CD4-positive, alpha-beta T cell treated with Interleukin-12 subunit alpha and Interleukin-12 subunit beta, for 1 hour (primary cell): ENCODE results near the gene PCDHA8.
A peak's percentile ranks its signal among the peaks of the same experiment; 100 is the strongest.
"Not testable (repeated sequence)": the region's sequence is repeated elsewhere in the genome, so short reads cannot be mapped to it uniquely, and the experiment has no call there.

Experiments used
- DNase-seq: peaks from one replicate; pipeline ENCODE4 v3.0.0-alpha.2; 2020

PCDHA8 gene, protein sequence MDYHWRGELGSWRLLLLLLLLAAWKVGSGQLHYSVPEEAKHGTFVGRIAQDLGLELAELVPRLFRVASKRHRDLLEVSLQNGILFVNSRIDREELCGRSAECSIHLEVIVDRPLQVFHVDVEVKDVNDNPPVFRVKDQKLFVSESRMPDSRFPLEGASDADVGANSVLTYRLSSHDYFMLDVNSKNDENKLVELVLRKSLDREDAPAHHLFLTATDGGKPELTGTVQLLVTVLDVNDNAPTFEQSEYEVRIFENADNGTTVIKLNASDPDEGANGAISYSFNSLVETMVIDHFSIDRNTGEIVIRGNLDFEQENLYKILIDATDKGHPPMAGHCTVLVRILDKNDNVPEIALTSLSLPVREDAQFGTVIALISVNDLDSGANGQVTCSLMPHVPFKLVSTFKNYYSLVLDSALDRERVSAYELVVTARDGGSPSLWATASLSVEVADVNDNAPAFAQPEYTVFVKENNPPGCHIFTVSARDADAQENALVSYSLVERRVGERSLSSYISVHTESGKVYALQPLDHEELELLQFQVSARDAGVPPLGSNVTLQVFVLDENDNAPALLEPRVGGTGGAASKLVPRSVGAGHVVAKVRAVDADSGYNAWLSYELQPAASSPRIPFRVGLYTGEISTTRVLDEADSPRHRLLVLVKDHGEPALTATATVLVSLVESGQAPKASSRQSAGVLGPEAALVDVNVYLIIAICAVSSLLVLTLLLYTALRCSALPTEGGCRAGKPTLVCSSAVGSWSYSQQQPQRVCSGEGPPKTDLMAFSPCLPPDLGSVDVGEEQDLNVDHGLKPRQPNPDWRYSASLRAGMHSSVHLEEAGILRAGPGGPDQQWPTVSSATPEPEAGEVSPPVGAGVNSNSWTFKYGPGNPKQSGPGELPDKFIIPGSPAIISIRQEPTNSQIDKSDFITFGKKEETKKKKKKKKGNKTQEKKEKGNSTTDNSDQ

DNA sequence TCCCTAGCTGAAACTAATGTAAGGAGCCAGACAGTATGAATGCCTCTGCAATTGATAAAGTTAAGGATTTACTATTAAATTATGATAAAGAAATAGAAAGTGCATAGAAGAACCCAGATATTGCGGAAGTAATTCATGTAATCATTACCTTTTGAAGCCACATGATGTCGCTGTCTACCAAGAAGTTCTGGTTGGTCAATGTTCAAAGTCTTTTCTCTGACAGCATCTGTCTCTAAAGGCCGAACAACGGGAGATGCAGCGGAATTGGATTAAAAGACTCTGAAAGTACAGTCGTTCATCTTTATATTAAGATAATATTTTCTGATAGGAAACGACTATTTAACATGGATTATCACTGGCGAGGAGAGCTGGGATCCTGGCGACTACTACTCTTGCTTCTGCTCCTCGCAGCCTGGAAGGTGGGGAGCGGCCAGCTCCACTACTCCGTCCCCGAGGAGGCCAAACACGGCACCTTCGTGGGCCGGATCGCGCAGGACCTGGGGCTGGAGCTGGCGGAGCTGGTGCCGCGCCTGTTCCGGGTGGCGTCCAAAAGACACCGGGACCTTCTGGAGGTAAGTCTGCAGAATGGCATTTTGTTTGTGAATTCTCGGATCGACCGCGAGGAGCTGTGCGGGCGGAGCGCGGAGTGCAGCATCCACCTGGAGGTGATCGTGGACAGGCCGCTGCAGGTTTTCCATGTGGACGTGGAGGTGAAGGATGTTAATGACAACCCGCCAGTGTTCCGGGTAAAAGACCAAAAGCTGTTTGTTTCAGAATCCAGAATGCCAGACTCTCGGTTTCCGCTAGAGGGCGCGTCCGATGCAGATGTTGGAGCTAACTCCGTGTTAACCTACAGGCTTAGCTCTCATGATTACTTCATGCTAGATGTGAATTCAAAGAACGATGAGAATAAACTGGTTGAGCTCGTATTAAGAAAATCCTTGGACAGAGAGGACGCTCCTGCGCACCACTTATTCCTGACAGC is at the start of gene PCDHA8:
TSS of gene PCDHA8 (plus strand) at position 210 of the 985 bp plus-strand sequence. CDS start at position 345, 135 bp downstream.
- DNase-seq = peak; percentile 6

DNA sequence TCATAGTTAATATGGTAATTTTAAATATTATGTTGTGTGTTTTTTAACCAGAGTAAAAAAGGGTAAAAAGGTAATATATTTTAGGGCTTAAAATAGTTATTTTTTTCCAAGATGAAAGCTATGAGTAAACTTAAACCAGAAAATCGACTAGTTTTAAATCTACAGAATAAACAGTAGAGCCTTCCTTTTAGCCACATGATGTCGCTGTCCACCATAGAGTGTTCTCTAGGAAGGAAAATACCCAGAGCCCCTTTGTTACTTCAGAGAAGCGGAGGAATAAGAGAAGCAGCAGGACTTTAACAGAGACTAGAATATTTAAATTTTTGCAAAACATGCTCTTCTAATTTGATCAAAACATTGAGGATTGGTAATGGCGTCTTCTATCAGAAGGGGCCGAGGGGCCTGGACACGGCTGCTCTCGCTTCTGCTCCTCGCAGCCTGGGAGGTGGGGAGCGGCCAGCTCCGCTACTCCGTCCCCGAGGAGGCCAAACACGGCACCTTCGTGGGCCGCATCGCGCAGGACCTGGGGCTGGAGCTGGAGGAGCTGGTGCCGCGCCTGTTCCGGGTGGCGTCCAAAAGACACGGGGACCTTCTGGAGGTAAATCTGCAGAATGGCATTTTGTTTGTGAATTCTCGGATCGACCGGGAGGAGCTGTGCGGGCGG is 46.3 kb upstream of the PCDHA8 start, which contains the start of gene PCDHA2:
TSS of gene PCDHA2 (plus strand) at position 258 of the 664 bp plus-strand sequence.
- no peak for DNase-seq

DNA sequence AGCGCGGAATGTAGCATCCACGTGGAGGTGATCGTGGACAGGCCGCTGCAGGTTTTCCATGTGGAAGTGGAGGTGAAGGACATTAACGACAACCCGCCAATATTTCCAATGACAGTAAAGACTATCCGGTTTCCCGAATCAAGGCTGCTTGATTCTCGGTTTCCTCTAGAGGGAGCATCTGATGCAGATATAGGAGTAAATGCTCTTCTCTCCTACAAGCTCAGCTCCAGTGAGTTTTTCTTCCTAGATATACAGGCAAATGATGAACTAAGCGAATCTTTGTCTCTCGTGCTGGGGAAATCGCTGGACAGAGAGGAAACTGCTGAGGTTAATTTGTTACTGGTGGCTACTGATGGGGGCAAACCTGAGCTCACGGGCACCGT is 45.7 kb upstream of the PCDHA8 start:
- no peak for DNase-seq

DNA sequence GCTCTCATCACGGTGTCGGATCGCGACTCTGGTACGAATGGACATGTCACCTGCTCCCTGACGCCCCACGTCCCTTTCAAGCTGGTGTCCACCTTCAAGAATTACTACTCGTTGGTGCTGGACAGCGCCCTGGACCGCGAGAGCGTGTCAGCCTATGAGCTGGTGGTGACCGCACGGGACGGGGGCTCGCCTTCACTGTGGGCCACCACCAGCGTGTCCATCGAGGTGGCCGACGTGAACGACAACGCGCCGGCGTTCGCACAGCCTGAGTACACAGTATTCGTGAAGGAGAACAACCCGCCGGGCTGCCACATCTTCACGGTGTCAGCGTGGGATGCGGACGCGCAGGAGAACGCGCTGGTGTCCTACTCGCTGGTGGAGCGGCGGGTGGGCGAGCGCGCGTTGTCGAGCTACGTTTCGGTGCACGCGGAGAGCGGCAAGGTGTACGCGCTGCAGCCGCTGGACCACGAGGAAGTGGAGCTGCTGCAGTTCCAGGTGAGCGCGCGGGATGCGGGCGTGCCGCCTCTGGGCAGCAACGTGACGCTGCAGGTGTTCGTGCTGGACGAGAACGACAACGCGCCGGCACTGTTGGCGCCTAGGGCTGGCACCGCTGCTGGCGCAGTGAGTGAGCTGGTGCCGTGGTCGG is 44.8 kb upstream of the PCDHA8 start:
- not testable (repeated sequence) for DNase-seq

DNA sequence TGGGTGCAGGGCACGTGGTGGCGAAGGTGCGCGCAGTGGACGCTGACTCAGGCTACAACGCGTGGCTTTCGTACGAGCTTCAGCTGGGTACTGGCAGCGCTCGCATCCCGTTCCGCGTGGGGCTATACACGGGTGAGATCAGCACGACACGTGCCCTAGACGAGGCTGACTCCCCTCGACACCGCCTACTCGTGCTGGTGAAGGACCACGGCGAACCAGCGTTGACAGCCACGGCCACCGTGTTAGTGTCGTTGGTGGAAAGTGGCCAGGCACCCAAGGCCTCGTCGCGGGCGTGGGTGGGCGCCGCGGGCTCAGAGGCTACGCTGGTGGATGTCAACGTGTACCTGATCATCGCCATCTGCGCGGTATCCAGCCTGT is 44.3 kb upstream of the PCDHA8 start:
- no peak for DNase-seq

DNA sequence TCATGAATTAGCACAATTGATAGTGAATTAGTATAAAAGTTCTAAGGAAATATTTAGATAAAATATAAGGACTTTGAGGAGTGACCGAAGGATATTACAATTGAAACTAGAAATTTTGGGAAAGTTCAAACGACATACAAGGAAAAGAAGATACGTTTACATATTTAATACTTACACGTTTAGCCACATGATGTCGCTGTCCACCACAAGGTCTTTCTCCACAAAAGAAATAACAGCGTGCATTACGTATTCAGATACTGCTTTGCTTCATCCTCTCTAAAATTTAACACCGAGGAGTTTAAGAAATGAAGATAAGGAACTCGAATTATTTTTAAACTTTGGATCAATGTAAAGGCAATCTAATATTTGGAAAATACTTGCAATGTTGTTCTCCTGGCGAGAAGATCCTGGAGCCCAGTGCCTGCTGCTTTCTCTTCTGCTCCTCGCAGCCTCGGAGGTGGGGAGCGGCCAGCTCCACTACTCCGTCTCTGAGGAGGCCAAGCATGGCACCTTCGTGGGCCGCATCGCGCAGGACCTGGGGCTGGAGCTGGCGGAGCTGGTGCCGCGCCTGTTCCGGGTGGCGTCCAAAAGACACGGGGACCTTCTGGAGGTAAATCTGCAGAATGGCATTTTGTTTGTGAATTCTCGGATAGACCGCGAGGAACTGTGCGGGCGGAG is 40.0 kb upstream of the PCDHA8 start, which contains the start of gene PCDHA3:
TSS of gene PCDHA3 (plus strand) at position 242 of the 678 bp plus-strand sequence.
- DNase-seq = no peak

DNA sequence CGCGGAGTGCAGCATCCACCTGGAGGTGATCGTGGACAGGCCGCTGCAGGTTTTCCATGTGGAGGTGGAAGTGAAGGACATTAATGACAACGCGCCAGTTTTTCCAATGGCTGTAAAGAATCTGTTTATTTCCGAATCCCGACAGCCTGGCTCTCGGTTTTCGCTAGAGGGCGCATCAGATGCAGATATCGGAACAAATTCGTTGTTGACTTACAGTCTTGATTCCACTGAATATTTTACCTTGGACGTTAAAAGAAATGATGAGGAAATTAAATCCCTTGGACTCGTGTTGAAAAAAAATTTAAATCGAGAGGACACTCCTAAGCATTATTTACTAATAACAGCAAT is 39.5 kb upstream of the PCDHA8 start:
- no peak for DNase-seq

DNA sequence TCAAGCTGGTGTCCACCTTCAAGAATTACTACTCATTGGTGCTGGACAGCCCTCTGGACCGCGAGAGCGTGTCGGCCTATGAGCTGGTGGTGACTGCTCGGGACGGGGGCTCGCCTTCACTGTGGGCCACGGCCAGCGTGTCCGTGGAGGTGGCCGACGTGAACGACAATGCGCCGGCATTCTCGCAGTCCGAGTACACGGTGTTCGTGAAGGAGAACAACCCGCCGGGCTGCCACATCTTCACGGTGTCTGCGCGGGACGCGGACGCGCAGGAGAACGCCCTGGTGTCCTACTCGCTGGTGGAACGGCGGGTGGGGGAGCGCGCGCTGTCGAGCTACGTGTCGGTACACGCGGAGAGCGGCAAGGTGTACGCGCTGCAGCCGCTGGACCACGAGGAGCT is 38.6 kb upstream of the PCDHA8 start:
- not testable (repeated sequence) for DNase-seq

DNA sequence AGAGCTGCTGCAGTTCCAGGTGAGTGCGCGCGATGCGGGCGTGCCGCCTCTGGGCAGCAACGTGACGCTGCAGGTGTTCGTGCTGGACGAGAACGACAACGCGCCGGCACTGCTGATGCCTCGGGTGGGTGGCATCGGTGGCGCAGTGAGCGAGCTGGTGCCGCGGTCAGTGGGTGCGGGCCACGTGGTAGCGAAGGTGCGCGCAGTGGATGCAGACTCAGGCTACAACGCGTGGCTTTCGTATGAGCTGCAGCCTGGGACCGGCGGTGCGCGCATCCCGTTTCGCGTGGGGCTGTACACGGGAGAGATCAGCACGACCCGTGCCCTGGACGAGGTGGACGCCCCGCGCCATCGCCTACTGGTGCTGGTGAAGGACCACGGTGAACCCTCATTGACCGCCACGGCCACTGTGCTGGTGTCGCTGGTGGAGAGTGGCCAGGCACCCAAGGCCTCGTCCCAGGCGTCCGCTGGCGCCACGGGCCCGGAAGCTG is 38.2 kb upstream of the PCDHA8 start:
- DNase-seq = no peak

DNA sequence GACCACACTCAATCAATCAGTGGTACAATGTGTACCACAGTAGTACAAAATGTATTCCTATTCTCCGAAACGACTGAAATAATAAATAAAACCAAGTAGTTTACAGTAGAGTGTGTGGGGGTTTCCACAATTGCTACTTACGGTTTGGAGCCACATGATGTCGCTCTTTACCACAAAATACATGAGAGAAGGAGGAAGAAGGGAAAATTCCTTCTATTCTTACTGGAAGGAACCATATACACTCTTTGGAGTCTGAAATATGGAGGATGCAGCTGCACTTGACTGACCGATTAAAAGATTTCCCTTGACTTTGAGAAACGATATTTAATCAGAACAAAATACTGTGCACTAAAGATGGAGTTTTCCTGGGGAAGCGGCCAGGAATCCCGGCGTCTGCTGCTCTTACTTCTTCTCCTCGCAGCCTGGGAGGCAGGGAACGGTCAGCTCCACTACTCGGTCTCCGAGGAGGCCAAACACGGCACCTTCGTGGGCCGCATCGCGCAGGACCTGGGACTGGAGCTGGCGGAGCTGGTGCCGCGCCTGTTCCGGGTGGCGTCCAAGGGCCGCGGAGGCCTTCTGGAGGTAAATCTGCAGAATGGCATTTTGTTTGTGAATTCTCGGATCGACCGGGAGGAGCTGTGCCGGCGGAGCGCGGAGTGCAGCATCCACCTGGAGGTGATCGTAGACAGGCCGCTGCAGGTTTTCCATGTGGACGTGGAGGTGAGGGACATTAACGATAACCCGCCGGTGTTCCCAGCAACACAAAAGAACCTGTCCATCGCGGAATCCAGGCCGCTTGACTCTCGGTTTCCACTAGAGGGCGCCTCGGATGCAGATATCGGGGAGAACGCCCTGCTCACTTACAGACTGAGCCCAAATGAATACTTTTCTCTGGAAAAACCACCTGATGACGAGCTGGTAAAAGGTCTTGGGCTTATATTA is 33.9 kb upstream of the PCDHA8 start, which contains the start of gene PCDHA4:
TSS of gene PCDHA4 (plus strand) at position 235 of the 942 bp plus-strand sequence.
- DNase-seq = no peak

DNA sequence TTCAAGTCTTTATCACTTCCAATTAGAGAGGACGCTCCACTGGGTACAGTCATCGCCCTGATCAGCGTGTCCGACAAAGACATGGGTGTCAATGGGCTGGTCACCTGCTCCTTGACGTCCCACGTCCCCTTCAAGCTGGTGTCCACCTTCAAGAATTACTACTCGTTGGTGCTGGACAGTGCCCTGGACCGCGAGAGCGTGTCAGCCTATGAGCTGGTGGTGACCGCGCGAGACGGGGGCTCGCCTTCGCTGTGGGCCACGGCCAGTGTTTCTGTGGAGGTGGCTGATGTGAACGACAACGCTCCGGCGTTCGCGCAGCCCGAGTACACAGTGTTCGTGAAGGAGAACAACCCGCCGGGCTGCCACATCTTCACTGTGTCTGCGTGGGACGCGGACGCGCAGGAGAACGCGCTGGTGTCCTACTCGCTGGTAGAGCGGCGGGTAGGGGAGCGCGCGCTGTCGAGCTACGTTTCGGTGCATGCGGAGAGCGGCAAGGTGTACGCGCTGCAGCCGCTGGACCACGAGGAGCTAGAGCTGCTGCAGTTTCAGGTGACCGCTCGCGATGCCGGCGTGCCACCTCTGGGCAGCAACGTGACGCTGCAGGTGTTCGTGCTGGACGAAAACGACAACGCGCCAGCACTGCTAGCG is 32.6 kb upstream of the PCDHA8 start:
- not testable (repeated sequence) for DNase-seq

DNA sequence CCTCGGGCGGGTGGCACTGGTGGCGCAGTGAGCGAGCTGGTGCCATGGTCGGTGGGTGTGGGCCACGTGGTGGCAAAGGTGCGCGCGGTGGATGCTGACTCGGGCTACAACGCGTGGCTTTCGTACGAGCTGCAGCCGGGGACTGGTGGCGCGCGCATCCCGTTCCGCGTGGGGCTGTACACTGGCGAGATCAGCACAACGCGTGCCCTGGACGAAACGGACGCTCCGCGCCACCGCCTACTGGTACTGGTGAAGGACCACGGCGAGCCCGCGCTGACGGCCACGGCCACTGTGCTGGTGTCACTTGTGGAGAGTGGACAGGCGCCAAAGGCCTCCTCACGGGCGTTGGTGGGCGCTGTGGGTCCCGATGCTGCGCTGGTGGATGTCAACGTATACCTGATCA is 32.1 kb upstream of the PCDHA8 start:
- DNase-seq = no peak

DNA sequence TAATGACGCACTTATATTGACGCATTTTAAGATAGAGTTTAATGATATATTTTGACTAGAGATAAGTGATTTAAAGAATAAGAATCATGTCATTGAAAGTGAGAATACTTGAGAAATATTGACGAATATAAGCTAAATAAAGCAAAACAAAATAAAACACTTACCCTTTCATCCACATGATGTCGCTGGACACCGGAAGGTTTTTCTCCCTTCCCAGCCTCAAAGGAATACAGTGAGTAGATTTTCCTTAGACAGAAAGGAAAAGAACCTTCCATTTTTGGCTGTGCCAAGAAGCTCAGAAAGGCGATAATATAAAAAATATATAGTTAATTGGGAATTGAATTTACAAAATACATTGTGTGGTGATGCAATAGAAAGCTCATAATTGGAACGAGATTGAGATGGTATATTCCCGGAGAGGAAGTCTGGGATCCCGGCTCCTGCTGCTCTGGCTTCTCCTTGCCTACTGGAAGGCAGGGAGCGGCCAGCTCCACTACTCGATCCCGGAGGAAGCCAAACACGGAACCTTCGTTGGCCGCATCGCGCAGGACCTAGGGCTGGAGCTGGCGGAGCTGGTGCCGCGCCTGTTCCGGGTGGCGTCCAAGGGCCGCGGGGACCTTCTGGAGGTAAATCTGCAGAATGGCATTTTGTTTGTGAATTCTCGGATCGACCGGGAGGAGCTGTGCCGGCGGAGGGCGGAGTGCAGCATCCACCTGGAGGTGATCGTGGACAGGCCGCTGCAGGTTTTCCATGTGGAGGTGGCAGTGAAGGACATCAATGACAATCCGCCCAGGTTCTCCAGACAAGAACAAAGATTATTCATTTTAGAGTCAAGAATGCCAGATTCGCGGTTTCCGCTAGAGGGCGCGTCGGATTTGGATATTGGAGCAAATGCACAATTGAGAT is 19.4 kb upstream of the PCDHA8 start, which contains the start of gene PCDHA5:
TSS of gene PCDHA5 (plus strand) at position 239 of the 906 bp plus-strand sequence.
- DNase-seq = no peak

DNA sequence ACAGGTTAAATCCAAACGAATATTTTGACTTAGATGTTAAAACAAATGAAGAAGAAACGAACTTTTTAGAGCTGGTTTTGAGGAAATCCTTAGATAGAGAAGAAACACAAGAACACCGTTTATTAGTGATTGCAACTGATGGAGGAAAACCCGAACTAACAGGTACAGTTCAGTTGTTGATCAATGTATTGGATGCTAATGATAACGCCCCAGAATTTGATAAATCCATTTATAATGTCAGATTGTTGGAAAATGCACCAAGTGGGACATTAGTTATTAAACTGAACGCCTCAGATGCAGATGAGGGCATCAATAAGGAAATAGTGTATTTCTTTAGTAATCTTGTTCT is 18.7 kb upstream of the PCDHA8 start:
- DNase-seq = no peak

DNA sequence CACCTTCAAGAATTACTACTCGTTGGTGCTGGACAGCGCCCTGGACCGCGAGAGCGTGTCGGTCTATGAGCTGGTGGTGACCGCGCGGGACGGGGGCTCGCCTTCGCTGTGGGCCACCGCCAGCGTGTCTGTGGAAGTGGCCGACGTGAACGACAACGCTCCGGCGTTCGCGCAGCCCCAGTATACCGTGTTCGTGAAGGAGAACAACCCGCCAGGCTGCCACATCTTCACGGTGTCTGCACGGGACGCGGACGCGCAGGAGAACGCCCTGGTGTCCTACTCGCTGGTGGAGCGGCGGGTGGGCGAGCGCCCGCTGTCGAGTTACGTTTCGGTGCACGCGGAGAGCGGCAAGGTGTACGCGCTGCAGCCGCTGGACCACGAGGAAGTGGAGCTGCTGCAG is 18.0 kb upstream of the PCDHA8 start:
- DNase-seq = not testable (repeated sequence)

DNA sequence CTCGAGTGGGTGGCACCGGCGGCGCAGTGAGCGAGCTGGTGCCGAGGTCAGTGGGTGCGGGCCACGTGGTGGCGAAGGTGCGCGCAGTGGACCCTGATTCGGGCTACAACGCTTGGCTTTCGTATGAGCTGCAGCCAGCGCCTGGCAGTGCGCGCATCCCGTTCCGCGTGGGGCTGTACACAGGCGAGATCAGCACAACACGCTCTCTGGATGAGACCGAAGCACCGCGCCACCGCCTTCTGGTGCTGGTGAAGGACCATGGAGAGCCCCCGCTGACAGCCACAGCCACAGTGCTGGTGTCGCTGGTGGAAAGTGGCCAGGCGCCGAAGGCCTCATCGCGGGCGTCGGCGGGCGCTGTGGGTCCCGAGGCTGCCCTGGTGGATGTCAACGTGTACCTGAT is 17.5 kb upstream of the PCDHA8 start:
- no peak for DNase-seq

DNA sequence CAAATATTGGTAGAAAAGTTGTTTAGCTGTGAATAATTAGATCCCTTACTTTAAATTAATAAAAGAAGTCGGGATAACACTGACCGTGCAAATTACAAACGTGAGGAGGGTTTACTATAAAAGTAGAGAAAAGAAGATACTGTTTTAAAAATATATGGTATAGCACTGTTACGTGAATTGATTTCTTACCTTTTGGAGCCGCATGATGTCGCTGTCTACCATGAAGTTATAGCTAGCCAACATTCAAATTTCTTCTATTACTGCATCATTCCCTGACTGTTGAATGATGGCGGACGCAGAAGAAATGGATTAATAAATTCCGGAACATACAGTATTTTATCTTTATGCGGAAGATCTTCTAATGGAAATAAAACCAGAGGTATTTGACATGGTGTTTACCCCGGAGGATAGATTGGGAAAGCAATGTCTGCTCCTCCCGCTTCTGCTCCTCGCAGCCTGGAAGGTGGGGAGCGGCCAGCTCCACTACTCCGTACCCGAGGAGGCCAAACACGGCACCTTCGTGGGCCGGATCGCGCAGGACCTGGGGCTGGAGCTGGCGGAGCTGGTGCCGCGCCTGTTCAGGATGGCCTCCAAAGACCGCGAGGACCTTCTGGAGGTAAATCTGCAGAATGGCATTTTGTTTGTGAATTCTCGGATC is 13.2 kb upstream of the PCDHA8 start, which contains the start of gene PCDHA6:
TSS of gene PCDHA6 (plus strand) at position 257 of the 658 bp plus-strand sequence. CDS start at position 389, 132 bp downstream.
- no peak for DNase-seq
